Panc1 (cell line): Measurements from ENCODE around the gene MYO18A. TPM values are rescaled to one million over a fixed set of nuclear protein-coding genes. Genes with fewer than 3 reads are reported as not detected.

Experiments
- ATAC-seq: fragments of 200-7000 bp; cut with Tn5 transposase; 2 replicates; pipeline ENCODE4 v1.9.1; 2020; ENCODE audit warnings: mild to moderate bottlenecking, moderate library complexity
- BruUV-seq: library from RNA; stranded (reverse); fragments of 400-500 nt; replicated peaks from 2 replicates; lab custom pipeline; 2021; lab: Mats Ljungman, UMichigan
- CTCF ChIA-PET: fragments of 300-600 bp; sonication (Branson Sonifier 250); formaldehyde crosslinking; loops from one replicate; lab custom pipeline; 2022; ENCODE audit warnings: antibody characterized with exemption; lab: Charles Lee
- POLR2A ChIA-PET: fragments of 300-600 bp; sonication (Branson Sonifier 250); formaldehyde crosslinking; loops from one replicate; lab custom pipeline; 2022; ENCODE audit warnings: antibody characterized with exemption; lab: Charles Lee
- DNase-seq: peaks from one replicate; pipeline ENCODE4 v3.0.0-alpha.2; 2010; ENCODE audit warnings: low read depth, low spot score
- H3K27ac ChIP-seq: 2 replicates; pipeline ENCODE4 v1.5.1; 2011; ENCODE audit warnings: mild to moderate bottlenecking, low read length, inconsistent platforms
- H3K27me3 ChIP-seq: fragments of 200-500 bp; sonication (Bioruptor generic); 2 replicates; pipeline ENCODE4 v1.6.0; 2014; ENCODE audit warnings: low read length, inconsistent platforms; ENCODE audit not compliant: control insufficient read depth, insufficient read depth
- H3K36me3 ChIP-seq: fragments of 200-500 bp; sonication (Bioruptor generic); 2 replicates; pipeline ENCODE4 v1.5.1; 2014; ENCODE audit warnings: inconsistent platforms, mild to moderate bottlenecking, low read length, moderate library complexity; ENCODE audit not compliant: control insufficient read depth, insufficient read depth
- H3K4me1 ChIP-seq: 2 replicates; pipeline ENCODE4 v1.5.1; 2011; ENCODE audit warnings: inconsistent platforms, mild to moderate bottlenecking, low read length, moderate library complexity; ENCODE audit not compliant: control insufficient read depth, insufficient read depth
- H3K4me3 ChIP-seq, 2 experiments: 2 replicates each; pipeline ENCODE4 v1.5.1; 2011 to 2012; ENCODE audit warnings: low read depth in 2 of 2, low read length in 2 of 2, mild to moderate bottlenecking in 2 of 2, inconsistent platforms in 1 of 2, moderate library complexity in 1 of 2
- H3K9me3 ChIP-seq: fragments of 200-500 bp; sonication (Bioruptor generic); 2 replicates; pipeline ENCODE4 v1.5.1; 2014; ENCODE audit warnings: low read depth, mild to moderate bottlenecking, inconsistent platforms, low read length, moderate library complexity; ENCODE audit not compliant: control insufficient read depth, insufficient read depth
- POLR2AphosphoS5 ChIP-seq: IDR thresholded peaks from 2 replicates; pipeline ENCODE4 v1.6.1; 2012; ENCODE audit warnings: mild to moderate bottlenecking, low read depth, low read length, moderate library complexity
- SIN3A ChIP-seq: IDR thresholded peaks from 2 replicates; pipeline ENCODE4 v1.6.1; 2012; ENCODE audit warnings: low read depth, mild to moderate bottlenecking, low read length, moderate library complexity, borderline replicate concordance; ENCODE audit not compliant: insufficient read depth
- TCF7L2 ChIP-seq: IDR thresholded peaks from 2 replicates; pipeline ENCODE4 v1.6.1; 2011; ENCODE audit warnings: mild to moderate bottlenecking, low read depth, low read length, inconsistent platforms
- in situ Hi-C: cut with HindIII; loops from 2 replicates; pipeline ENCODE4 v1.10.0; 2016; ENCODE audit warnings: low sequenced_read_pairs, low pct_unique_long_range_greater_than_20kb
- intact Hi-C: fragments of 100-400 bp; cut with micrococcal nuclease; formaldehyde crosslinking; loops from one replicate; pipeline ENCODE4 v1.10.0; 2022; ENCODE audit not compliant: unreplicated experiment
- total RNA-seq: library from RNA; stranded (reverse); gene quantifications from one replicate; pipeline ENCODE4 v1.2.1, GENCODE V29; 2021; ENCODE audit not compliant: unreplicated experiment
- TF ChIP-seq, protein P1 (sequence below), 2 experiments: IDR thresholded peaks; 2 replicates each; pipeline ENCODE4 v1.6.1; 2011 to 2012; ENCODE audit warnings: low read depth in 2 of 2, control low read depth in 1 of 2, low read length in 1 of 2, mild to moderate bottlenecking in 1 of 2, moderate library complexity in 1 of 2; ENCODE audit not compliant: insufficient read depth in 1 of 2
- TF ChIP-seq, protein P2 (sequence below): fragments of 450-650 bp; IDR thresholded peaks from 2 replicates; pipeline ENCODE4 v1.5.1; 2017; ENCODE audit warnings: mild to moderate bottlenecking

Gene MYO18A
- total RNA-seq, 1 experiment from 2014 or later = 108 TPM

- no peak for ATAC-seq
- Histone ChIP-seq H3K4me3 (no peak overlapping the region), H3K36me3 (no peaks in the 10 kb centered on the region), H3K27me3 (no peaks in the 10 kb centered on the region; the same call in 1 of the 2 replicates), H3K27ac (no peak overlapping the region), H3K4me1 (no peaks in the 10 kb centered on the region), H3K9me3 (no peaks in the 10 kb centered on the region)
- TF ChIP-seq SIN3A (no peak), TCF7L2 (no peak), POLR2AphosphoS5 (no peak)
- TF ChIP-seq, protein P1, sequence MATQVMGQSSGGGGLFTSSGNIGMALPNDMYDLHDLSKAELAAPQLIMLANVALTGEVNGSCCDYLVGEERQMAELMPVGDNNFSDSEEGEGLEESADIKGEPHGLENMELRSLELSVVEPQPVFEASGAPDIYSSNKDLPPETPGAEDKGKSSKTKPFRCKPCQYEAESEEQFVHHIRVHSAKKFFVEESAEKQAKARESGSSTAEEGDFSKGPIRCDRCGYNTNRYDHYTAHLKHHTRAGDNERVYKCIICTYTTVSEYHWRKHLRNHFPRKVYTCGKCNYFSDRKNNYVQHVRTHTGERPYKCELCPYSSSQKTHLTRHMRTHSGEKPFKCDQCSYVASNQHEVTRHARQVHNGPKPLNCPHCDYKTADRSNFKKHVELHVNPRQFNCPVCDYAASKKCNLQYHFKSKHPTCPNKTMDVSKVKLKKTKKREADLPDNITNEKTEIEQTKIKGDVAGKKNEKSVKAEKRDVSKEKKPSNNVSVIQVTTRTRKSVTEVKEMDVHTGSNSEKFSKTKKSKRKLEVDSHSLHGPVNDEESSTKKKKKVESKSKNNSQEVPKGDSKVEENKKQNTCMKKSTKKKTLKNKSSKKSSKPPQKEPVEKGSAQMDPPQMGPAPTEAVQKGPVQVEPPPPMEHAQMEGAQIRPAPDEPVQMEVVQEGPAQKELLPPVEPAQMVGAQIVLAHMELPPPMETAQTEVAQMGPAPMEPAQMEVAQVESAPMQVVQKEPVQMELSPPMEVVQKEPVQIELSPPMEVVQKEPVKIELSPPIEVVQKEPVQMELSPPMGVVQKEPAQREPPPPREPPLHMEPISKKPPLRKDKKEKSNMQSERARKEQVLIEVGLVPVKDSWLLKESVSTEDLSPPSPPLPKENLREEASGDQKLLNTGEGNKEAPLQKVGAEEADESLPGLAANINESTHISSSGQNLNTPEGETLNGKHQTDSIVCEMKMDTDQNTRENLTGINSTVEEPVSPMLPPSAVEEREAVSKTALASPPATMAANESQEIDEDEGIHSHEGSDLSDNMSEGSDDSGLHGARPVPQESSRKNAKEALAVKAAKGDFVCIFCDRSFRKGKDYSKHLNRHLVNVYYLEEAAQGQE (IDR thresholded peaks at IDR 0.05; ENCODE audit: insufficient read depth in 1 of 2, low read depth in 2 of 2, low read length in 1 of 2) = no peak
- TF ChIP-seq, protein P2, sequence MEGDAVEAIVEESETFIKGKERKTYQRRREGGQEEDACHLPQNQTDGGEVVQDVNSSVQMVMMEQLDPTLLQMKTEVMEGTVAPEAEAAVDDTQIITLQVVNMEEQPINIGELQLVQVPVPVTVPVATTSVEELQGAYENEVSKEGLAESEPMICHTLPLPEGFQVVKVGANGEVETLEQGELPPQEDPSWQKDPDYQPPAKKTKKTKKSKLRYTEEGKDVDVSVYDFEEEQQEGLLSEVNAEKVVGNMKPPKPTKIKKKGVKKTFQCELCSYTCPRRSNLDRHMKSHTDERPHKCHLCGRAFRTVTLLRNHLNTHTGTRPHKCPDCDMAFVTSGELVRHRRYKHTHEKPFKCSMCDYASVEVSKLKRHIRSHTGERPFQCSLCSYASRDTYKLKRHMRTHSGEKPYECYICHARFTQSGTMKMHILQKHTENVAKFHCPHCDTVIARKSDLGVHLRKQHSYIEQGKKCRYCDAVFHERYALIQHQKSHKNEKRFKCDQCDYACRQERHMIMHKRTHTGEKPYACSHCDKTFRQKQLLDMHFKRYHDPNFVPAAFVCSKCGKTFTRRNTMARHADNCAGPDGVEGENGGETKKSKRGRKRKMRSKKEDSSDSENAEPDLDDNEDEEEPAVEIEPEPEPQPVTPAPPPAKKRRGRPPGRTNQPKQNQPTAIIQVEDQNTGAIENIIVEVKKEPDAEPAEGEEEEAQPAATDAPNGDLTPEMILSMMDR = no peak
- BruUV-seq = no TSS peak
- in situ Hi-C loops = no loop called here
- no peak for DNase-seq
- ChIA-PET POLR2A (no interaction called here), CTCF (no interaction called here)
- intact Hi-C loops = no loop called here
These were observed 121.8 kb downstream of the MYO18A start for GRCh38 chr17:29058391-29058790.

DNA sequence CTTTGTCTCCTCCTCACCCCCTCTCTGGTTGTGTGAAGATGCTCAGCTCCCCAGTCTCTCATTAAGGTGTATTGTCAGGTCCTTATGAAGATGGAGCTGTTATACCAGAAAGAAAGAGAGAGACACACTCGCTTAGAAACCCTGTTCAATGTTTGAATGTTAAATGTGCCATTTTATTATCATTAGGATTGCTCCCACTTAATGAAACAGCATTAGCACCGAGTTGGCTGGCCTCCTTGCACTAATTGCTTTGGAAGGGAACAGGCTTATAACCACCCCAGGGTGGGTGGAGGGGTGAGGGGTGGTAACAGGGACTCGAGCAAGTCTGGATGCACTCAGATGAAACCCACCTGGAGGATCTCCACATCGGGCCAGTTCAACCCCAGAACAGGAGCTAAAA is 122.8 kb downstream of the MYO18A start:
- DNase-seq = no peak
- no peaks in the 10 kb centered on the region for H3K9me3 ChIP-seq
- ChIA-PET CTCF (interaction anchor here (0.5 to 0.7 kb wide), 2 partner anchors 59 to 116 kb away, joined by 3 read pairs; no protein-coding TSS in a partner anchor), POLR2A (interaction anchor here (0.6 kb wide), 1 partner anchor 12 kb away, joined by 3 read pairs; no protein-coding TSS in a partner anchor)
- H3K27ac ChIP-seq = no peak overlapping the region
- no peaks in the 10 kb centered on the region; the same call in 1 of the 2 replicates for H3K27me3 ChIP-seq
- H3K4me1 ChIP-seq = no peaks in the 10 kb centered on the region
- intact Hi-C loops (no loop called here), in situ Hi-C loops (no loop called here)
- BruUV-seq = no TSS peak
- no peak overlapping the region for H3K4me3 ChIP-seq
- TF ChIP-seq, protein P1 (IDR thresholded peaks at IDR 0.05; ENCODE audit: insufficient read depth in 1 of 2, low read depth in 2 of 2, low read length in 1 of 2) = no peak
- TF ChIP-seq, protein P2 = no peak
- no peak for TF ChIP-seq TCF7L2
- no peak for TF ChIP-seq SIN3A
- no peak for TF ChIP-seq POLR2AphosphoS5
- no peaks in the 10 kb centered on the region for H3K36me3 ChIP-seq
- no peak for ATAC-seq
